ENCODE results near the gene MVB12B. TPM values are rescaled to one million over a fixed set of nuclear protein-coding genes. Genes with fewer than 3 reads are reported as not detected.

The MVB12B gene
- total RNA-seq, 1 experiment from 2014 or later, result 9.4 TPM

GRCh38 chr9:126490871-126491567, 164.4 kb downstream of the MVB12B start:
- in situ Hi-C loops (cut with HindIII; ENCODE audit: low pct_unique_long_range_greater_than_20kb, low sequenced_read_pairs), result no loop called here
- ATAC-seq, result peak; percentile 74; the same call in 1 of the 2 replicates
- ChIA-PET CTCF (interaction anchor here (0.6 to 1.1 kb wide), 4 partner anchors 20 to 259 kb away, joined by 3 read pairs; no protein-coding TSS in a partner anchor), POLR2A (no interaction called here)
- H3K27me3 ChIP-seq (ENCODE audit: control insufficient read depth, insufficient read depth, low read length), result no peaks in the 10 kb centered on the region
- H3K9me3 ChIP-seq (ENCODE audit: control insufficient read depth, insufficient read depth, low read depth, low read length), result no peaks in the 10 kb centered on the region
- intact Hi-C loops (cut with micrococcal nuclease; ENCODE audit: unreplicated experiment), result loop anchor here (10.0 kb wide), 1 partner anchor 186 kb away; no protein-coding TSS in a partner anchor
- H3K4me1 ChIP-seq (ENCODE audit: control insufficient read depth, insufficient read depth, low read length), result no peaks in the 10 kb centered on the region
- peak; percentile 35 for DNase-seq (ENCODE audit: low read depth, low spot score)
- no peak for TF ChIP-seq REST (IDR thresholded peaks at IDR 0.05; ENCODE audit: insufficient read depth in 1 of 2, low read depth in 2 of 2, low read length in 1 of 2)
- TF ChIP-seq CTCF (IDR thresholded peaks at IDR 0.05), result peak; percentile 85
- no peak for TF ChIP-seq SIN3A (IDR thresholded peaks at IDR 0.05; ENCODE audit: borderline replicate concordance, insufficient read depth, low read depth, low read length)
- no peak for TF ChIP-seq TCF7L2 (IDR thresholded peaks at IDR 0.05; ENCODE audit: low read depth, low read length)
- no TSS peak for BruUV-seq (replicated peaks)
- H3K27ac ChIP-seq (ENCODE audit: low read length), result no peak overlapping the region
- no peaks in the 10 kb centered on the region for H3K36me3 ChIP-seq (ENCODE audit: control insufficient read depth, insufficient read depth, low read length)
- H3K4me3 ChIP-seq (ENCODE audit: low read depth in 2 of 2, low read length in 2 of 2), result no peak overlapping the region

GRCh38 chr9:126491568-126491879, 164.9 kb downstream of the MVB12B start:
- in situ Hi-C loops (cut with HindIII; ENCODE audit: low pct_unique_long_range_greater_than_20kb, low sequenced_read_pairs) (no loop called here), intact Hi-C loops (cut with micrococcal nuclease; ENCODE audit: unreplicated experiment) (loop anchor here (10.0 kb wide), 1 partner anchor 187 kb away; no protein-coding TSS in a partner anchor)
- no TSS peak for BruUV-seq (replicated peaks)
- Histone ChIP-seq H3K4me3 (ENCODE audit: low read depth in 2 of 2, low read length in 2 of 2) (no peak overlapping the region), H3K4me1 (ENCODE audit: control insufficient read depth, insufficient read depth, low read length) (no peaks in the 10 kb centered on the region), H3K9me3 (ENCODE audit: control insufficient read depth, insufficient read depth, low read depth, low read length) (no peaks in the 10 kb centered on the region), H3K27ac (ENCODE audit: low read length) (no peak overlapping the region), H3K36me3 (ENCODE audit: control insufficient read depth, insufficient read depth, low read length) (no peaks in the 10 kb centered on the region), H3K27me3 (ENCODE audit: control insufficient read depth, insufficient read depth, low read length) (no peaks in the 10 kb centered on the region)
- POLR2A ChIA-PET, result no interaction called here
- CTCF ChIA-PET, result interaction anchor here (0.6 to 1.1 kb wide), 4 partner anchors 71 to 259 kb away, joined by 3 read pairs; no protein-coding TSS in a partner anchor
- no peak for ATAC-seq
- DNase-seq (ENCODE audit: low read depth, low spot score), result no peak
- no peak for TF ChIP-seq TCF7L2 (IDR thresholded peaks at IDR 0.05; ENCODE audit: low read depth, low read length)
- TF ChIP-seq REST (IDR thresholded peaks at IDR 0.05; ENCODE audit: insufficient read depth in 1 of 2, low read depth in 2 of 2, low read length in 1 of 2), result no peak
- no peak for TF ChIP-seq POLR2AphosphoS5 (IDR thresholded peaks at IDR 0.05; ENCODE audit: low read depth, low read length)
- peak; percentile 27 for TF ChIP-seq CTCF (IDR thresholded peaks at IDR 0.05)
- no peak for TF ChIP-seq SIN3A (IDR thresholded peaks at IDR 0.05; ENCODE audit: borderline replicate concordance, insufficient read depth, low read depth, low read length)
